ENCODE results near the gene LYZL4.

The LYZL4 gene

DNA sequence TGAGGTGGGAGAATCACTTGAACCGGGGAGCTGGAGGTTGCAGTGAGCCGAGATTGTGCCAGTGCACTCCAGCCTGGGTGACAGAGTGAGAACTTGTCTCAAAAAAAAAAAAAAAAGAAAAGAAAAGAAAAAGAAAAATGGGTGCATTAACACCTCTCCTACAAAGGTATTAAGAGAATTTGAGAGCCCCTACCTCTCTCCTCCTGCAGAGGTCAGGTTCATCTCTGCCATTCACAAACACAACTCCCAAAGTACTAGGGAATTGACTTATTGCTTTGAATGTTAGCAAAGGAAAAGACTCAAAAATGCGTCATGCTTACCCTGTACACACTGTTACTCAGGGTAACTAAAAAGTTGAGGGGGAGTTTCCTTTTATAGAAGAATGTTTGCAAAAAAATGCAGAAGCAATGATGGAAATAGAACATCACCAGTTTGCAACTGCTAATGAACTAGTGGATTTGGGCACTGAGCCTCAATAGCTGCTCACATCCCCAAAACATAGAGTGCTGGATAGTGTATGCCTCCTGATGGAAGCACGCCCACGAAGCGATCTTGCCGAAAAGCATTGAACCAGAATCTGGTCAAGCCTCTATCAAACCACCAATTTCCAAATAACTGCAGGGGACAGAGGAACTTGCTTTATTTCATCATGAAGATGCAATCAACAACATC, 15.5 kb upstream of the LYZL4 start:
- DNase-seq (ENCODE audit: low spot score), result no peak

DNA sequence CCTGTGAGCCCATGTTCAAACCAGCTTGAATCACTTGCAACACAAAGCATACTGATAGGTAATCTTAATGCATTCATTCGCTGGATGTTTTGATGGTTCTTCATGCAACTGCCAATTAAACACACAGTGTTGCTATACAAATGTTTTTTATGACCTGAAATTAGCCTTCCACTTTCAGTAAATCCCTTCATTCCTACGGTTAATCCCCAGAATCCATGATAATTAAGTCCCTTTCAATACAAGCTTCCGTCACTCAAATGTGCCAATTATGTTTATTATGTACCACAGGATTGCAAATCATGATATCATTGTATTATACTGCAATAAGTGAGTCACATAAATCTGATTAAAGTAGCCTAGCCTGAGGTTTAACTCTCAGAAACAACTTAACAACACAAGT, 14.5 kb upstream of the LYZL4 start:
- no peak for DNase-seq (ENCODE audit: low spot score)

DNA sequence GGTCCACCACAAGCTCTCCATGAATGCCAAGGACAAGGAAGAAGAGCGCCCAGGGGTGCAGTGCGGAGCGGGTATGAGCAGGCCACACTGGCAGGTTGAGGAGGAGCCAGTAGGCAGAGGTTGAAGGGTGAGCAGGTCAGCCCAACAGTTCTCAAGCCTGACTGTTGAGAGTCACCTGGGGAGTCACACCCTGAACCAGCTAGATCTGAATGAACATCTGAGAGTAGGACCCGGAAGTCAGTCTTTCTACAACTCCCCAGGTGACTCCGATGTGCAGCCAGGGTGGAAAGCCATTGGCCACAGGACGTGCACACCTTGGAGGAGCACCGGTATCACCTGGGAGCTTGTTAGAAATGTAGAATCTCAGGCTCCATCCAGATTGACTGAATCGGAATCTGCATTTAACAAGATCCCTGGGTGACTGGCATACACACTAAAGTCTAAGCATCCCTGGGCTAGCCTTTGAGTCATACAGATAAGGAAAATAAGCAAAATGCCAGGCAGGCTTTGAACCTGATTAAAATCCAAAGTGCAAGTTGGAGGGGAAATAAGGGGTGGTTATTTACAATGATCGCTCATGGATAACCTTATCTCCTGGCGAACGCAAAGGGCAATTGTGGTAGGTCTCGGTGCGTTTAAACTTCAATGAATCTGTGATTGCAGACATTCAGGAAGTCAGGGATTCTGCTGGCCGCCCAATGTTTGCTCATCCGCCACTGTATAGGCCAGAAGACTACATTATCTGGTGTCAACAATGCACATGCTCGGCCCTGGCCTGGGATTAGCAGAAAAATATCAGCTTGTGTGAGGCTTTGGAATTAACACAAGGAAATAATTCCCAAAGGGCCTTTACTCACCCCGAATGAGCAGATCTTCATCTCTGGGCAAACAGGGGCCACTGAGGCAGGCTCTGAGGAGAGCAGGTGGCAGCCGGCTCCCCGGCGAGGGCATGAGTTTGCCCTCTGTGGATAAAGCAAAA, 11.7 kb upstream of the LYZL4 start:
- DNase-seq (ENCODE audit: low spot score), result no peak

DNA sequence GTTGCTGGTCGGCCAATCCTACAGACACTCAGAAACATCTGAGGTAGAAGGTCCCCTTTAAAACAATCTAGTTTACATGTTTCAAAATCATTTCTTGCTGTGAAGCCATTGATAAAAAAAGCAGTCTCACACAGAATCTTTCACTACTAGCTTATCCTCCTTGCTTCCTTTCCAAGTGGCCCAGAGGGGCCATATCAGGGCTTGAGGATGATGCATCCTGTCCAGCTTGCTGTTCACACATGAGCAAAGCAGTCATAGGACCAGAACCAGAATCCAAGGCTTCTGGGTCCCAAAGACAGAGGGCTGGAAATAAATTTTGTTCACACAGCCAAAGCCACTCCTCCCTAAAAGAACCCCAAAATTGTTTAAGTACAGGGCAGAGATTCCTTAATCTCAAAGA, 9.2 kb upstream of the LYZL4 start:
- DNase-seq (ENCODE audit: low spot score), result no peak

DNA sequence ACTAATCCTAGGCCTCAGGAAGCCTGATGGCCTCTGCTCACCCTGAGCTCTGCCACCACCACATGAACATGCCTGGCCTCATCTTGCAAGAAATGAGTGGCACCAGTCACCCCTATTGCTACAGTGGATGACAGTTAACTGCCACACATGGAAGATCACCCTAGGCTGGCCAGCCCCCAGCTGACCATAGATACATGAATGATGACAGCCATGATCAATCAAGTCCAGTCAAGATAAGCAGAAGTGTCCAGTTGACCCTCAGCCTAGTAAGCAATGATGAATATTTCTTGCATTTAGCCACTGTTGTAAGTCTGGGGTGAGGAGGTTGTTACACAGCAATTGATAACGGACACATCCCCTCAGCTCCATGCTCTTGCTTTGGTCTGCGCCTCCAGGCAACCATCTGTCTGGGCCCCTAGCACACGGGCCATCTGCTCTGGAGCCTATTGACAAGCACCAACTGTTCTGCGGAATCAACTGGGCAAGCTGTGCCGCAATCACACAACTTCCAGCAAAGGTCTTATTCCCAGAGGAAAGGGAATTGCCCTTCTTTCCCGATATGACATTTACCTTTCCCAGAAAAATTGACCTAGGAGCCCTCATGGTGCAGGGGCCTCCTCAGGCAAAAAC, 2.2 kb upstream of the LYZL4 start:
- DNase-seq (ENCODE audit: low spot score), result no peak

DNA sequence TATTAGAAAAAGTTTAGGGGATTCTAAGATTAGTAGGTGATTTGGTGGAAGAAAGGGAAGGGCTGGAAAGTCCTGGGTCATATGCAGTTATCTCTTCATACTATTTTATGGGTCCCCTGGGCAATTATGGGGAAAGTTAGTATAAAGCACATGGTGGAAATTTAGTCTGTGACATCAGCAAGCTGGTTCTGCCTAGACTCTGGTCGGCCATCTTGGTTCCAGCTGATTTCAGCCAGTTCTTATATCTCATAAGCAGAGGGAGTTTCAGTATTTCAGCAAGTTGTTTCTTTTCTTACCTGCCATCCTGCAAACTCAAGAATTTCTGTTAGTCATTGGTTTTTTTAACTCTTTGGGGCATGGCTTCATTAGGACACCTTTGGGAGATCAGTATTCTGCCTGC, 1.0 kb upstream of the LYZL4 start:
- DNase-seq (ENCODE audit: low spot score), result no peak

DNA sequence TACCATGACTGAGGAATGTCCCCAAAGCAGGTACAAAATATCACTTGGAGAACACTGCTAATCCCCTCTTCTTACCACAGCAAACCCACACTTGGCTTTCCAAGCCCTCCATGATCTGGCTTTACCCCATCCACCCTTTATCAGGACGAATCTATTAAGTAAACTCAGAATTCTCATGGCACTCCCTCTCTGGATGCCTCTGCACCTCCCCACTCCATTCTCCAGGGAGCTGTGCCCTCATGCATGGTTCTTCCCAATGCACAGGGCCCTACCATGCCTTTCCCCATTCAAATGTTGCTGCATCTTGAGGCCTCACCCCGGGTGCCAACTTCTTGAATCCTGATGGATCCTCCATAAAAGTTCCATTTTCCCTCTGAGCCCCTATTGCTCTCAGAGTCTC, 2.3 kb downstream of the LYZL4 start:
- no peak for DNase-seq (ENCODE audit: low spot score)

DNA sequence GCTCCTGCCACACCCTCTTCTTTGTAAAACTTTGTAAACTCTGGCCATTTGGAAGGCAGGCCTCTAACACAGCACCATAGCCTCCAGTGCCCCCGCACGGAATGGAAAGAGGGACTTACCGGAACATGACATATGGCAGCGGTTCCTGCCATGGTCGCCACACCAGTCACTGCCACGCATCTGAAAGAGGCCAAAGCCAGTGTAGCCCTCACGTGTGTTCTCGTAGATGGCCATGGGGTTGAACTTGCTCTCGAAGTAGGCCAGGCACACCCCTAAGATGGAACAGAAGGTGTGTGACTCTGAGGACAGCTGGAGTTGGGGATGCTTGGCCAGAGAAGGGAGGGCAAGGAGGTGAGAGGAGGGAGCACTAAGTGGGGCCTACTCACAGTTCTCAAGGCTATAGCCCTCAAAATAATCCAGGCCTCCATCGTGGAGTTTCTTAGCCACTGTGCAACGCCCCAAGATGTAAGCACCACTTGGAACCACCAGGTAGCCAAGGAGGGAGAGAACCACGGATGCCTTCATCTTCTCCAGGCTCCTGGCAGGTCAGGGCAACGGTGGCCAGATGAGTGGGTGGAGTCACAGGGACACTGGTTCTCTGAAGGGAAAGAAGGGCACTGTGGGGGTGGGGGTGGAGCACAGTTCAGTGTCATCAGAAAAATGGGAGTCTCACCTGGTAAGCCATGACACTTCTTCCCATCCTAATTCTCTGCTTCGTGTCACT, 3.5 kb downstream of the LYZL4 start:
- DNase-seq (ENCODE audit: low spot score), result no peak

DNA sequence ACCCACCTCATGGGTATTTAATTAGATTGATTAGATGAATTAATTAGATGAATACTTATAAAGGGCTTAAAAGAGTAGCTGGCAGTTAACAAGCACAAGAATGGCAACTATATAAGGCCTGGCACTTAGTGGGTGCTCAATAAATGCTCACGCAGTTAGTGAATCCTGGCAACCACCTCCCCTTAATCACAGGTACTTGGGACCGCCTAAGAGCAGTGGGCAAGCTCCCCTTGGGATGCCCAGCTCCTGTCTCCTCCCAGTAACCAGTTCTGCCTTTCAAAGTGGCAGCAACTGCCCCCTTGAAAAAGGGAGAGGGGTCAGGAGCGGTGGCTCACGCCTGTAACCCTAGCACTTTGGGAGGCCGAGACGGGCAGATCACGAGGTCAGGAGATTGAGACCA, 4.6 kb downstream of the LYZL4 start:
- no peak for DNase-seq (ENCODE audit: low spot score)

DNA sequence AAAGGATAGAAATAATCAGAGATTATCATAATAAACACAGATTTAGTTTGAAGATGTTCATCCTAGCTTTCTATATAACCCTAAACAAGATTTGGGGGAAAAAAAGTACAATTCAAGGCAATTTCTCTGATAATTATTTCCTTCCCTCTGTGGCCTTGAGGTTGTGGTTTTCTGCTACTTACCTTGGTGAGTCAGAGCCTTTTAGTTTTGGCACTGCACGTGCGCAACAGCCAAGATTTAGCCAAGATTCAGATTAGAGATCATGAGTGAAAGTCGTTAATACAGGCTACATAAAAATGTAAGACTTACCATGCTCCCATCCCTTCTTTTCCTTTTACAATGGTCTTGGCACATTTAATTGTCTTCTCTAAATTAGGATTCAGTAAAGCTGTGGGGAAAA, 6.7 kb downstream of the LYZL4 start:
- DNase-seq (ENCODE audit: low spot score), result no peak

DNA sequence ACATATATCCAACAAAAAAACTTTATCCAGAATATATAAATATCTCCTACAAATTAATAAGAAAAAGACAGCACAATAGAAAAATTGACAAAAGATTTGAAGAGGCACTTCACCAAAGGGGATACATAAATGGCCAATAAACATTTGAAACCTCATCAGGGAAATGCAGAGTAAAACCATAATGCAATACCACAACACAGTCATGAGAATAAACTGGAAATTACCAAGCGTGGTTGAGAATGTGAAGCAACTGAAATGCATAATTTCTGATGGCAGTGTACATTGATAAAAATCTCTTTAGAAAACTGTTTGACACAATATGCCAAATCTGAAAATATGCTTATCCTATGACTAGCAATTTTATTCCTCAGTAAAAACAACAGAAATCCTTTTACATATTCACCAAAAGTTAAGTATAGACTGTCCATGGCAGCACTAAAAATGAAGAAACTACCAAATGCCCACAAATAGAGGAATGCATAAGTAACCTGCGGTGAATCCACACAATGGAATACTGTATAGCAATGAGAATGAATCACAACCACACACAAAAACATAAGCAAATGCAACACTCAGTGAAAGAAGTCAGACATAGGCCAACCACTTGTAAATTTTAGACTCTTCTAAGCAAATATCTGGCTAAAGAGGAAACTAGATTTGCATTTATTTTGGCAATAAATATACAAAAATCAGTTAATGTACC, 7.9 kb downstream of the LYZL4 start:
- DNase-seq (ENCODE audit: low spot score), result no peak

DNA sequence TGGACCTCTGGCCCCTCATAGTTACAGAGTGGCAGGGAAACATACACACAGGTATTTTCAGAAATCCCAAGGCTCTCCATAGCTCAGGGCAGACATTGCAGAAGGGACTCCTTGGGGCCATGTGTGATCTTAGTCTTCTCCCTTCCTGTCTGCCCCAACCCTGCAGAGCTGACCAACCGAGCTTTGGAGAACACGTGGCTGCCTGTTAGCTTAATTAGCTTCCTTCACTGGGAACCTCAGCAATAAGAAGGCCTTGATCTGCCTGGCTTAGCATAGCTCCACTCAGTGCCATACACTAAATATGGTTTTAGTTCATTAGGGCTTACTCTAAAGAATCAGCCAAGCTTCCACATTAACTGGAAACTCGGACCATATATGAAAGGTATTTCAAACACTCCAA, 12.3 kb downstream of the LYZL4 start:
- no peak for DNase-seq (ENCODE audit: low spot score)

DNA sequence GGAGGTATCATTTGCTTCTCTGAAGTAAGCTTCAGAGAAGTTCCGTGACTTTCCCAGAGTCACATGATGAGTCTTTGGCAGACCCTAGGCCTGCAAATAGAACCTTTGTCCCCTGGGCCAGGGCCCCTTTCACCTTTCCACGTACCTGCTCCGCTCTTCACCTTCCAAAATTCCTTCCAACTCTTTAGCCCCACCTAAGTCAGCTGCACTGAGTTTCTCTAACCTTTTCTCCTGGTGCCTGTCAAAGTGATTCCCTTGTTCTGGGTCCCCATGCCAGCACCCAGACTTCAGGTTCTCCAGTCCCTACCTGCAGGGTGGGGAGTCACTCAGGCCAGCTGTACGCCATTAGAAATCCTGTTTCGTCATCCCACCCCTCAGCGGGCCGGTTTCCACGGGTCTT, 12.8 kb downstream of the LYZL4 start:
- no peak for DNase-seq (ENCODE audit: low spot score)

DNA sequence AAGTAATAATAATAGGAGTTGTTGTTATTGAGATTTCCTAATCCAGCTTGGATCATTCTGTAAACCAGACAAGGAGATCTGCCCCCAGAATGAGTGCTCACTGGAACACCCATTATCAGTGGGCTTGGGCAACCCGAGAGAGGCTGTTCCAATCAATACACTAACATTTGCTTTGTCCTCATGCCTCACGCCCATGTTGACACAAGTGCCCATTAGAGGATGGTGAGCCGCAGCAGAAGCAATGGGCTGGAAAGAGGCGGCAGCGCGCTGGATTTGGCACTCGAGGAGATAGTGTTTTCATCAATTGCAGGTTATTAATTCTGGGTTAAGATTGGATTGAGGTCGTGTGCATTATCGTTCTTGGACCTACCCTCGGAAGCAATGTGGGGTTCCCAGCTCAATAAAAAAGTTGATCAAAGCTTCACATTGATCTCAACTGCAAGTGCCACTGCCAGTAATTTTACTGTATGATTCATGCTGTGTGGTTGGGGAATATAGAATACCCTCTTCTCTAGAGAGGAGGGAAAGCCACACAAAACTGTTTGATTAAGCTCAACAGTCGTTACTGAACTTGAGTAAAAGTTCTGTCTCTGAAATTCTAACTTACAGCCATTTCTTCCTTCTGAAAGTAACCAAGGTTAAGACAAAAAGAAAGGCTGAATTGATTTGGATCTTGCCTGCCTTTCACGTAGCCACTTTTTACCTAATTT, 15.7 kb downstream of the LYZL4 start:
- no peak for DNase-seq (ENCODE audit: low spot score)

DNA sequence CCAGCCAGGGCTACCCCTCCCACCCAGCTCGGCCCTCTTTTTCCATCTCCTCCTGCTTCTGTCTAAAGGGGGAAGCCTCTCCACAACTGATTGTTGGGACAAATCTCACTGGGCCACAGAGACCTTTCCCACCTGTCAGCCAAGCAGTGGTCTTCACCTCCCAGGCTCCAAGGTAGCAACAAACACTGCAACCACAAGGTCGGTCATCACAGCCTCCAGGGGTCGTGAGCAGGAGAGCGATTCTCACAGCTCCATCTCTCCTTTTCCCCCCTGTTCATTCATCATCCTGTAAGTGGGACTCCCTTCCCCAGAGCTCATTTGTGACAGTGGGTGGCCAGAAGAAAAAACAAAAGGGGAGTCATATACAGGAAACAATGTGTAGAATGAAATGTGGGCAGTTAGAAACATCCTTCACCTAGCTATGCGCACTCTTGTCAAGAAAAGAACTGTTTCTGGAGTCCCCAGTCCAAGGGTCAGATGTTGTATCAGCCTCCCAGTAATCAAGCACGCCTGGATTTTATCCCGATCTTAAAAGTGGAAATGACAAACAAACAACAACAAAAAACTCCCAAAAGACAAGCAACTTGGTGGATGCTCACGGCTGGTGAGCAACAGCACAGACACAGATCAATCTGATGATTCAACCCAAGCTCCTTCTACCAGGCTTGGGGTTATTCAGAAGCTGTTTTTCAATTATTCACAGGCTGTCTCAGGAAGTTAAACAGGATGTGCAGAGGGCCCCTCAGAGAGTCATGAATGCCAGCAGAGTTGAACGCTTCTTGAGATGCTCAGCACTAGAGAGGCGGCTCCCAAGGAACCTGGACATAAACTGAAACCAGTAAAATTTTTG, 22.4 kb downstream of the LYZL4 start:
- DNase-seq (ENCODE audit: low spot score), result no peak

DNA sequence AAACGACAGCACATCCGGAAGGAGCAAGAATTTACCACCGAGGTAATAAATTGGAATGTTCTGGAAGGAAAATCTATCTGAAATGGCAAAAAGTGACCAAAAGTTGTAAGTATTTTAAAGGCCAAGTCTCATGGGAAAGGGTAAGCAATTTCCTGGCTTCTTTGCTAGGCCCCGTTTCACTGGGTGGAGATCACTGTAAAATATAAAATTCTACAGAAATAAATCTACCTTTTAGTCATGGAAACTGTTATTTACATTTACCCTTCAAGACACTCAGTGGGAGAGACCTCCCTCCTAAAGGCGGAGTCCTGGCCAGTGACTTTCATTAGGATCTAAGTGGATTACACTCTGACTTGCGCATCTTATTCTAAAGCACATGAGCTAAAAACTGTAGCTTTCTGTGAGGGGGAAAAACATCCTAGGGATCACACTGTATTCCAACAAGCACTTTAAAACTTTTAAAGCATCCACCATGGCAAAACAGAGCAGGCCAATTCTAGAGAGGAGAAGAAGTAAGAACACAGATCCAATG, 28.8 kb downstream of the LYZL4 start:
- DNase-seq (ENCODE audit: low spot score), result no peak

DNA sequence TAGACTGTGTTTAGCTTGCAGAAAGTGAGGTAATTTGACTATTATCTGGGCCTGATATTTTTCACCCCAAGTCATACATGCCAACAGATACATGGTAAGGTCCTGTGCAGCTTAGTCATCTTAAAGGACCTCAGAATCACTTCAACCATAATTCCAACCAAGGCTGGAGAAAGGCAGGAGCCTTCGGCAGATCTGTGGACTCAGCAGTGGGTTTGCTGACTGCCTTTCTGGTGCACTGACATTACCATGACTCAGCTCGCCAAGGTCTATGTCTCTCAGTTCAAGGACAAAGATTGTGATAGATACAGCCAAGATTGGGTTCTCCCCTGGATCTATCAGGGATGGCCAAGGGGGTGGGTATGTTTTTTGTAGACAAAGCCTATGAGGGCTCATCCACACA, 32.7 kb downstream of the LYZL4 start:
- no peak for DNase-seq (ENCODE audit: low spot score)

DNA sequence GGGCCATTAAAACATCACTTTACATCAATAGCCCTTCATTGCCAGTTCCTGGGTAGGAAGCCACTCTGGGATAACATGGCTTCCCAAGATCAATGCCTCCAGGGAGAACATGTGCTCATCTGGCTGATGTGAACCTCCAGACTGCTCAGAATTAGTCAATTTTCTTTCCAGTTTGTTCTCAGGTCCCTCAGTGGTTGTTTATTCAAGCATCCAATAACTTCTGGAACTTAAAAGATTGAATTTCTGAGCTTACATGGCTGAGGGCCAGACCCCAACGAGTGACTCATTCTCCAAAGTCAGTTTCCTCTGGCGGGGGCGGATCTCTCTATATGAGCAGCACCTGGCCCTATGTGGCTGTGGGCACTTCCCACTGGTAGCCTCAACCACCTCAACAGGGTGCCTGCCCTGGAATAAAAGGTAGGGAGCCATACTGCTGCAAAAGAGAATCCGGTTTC, 34.0 kb downstream of the LYZL4 start:
- no peak for DNase-seq (ENCODE audit: low spot score)

DNA sequence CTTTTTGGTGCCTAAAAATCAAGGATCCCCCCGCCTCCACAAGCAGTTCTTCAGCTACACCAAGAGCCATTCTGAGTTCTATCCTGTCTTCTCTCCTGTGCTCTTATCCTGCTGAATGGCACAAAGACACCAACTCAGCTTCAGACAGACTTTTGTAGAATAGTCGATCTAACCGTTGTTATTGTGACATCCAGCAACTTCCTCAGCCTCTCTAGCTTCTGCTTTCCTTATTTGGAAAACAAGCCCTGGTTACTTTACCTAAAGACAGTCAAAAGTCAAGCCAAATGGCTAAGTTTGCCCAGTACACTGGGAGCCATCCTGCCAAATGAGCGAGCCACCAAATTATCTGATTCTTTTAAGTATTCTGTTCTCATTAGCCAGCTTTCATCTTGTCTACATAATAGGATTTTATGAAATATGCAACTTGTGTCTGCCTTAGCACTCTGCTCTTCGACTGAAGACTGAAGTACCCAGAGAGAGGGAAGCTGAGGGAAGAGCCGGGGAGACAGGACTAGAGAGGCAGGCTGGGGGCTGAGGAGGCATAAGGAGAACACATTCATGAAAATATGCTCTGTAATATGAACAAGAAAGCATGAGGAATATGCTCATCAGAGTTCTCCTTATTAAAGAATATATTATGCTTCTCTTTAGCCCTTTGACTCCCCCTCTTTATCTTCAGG, 35.1 kb downstream of the LYZL4 start:
- no peak for DNase-seq (ENCODE audit: low spot score)

Data from cerebellar cortex (tissue), 1 donor.